ENCODE measurements around the gene HELLS.

DNA sequence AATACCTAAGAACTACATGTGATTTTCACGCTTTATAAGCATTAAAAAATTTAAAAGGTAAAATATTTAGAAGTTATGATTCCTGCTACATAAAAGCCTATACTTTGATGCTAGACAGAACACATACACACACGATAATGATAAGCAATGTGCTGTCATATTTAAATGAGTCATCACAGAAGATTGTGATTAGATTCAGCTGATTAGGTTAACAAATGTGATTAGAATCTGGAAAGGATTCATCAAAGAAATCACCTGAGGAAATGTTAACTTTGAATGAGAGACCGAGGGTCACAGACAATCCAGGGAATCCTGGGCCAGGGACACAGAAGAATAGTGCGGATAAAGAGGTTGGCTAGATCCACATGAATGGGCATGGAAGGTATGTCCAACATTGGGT lies 95.9 kb downstream of the HELLS start:
- TF ChIP-seq CEBPB (IDR thresholded peaks at IDR 0.05; ENCODE audit: low read depth, low read length) (no peak), JUN (IDR thresholded peaks at IDR 0.05; ENCODE audit: low read depth, low read length) (no peak), CHD1 (IDR thresholded peaks at IDR 0.05; ENCODE audit: low read depth, low read length) (no peak), RNF2 (IDR thresholded peaks at IDR 0.05; ENCODE audit: borderline replicate concordance, low read depth, low read length, missing control alignments, poor library complexity, severe bottlenecking) (no peak), GABPA (IDR thresholded peaks at IDR 0.05; ENCODE audit: borderline replicate concordance, insufficient read depth, low read length) (no peak), POLR2A (IDR thresholded peaks at IDR 0.05; ENCODE audit: control extremely low read depth in 1 of 2, low read depth in 2 of 2, low read length in 2 of 2) (no peak), POLR2AphosphoS5 (IDR thresholded peaks at IDR 0.05; ENCODE audit: low read depth, low read length) (no peak)
- TF ChIP-seq, protein P1, sequence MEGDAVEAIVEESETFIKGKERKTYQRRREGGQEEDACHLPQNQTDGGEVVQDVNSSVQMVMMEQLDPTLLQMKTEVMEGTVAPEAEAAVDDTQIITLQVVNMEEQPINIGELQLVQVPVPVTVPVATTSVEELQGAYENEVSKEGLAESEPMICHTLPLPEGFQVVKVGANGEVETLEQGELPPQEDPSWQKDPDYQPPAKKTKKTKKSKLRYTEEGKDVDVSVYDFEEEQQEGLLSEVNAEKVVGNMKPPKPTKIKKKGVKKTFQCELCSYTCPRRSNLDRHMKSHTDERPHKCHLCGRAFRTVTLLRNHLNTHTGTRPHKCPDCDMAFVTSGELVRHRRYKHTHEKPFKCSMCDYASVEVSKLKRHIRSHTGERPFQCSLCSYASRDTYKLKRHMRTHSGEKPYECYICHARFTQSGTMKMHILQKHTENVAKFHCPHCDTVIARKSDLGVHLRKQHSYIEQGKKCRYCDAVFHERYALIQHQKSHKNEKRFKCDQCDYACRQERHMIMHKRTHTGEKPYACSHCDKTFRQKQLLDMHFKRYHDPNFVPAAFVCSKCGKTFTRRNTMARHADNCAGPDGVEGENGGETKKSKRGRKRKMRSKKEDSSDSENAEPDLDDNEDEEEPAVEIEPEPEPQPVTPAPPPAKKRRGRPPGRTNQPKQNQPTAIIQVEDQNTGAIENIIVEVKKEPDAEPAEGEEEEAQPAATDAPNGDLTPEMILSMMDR (IDR thresholded peaks at IDR 0.05; ENCODE audit: control extremely low read depth in 1 of 3, insufficient read depth in 1 of 3, low read depth in 1 of 3, low read length in 3 of 3) = no peak

All from H1 (cell line).